Stimulated activated CD8-positive, alpha-beta memory T cell treated with anti-CD3 and anti-CD28 coated beads, Interleukin-7, amount 100 ng/mL, for 1 hour (primary cell): Measurements from ENCODE around the gene TNFAIP8.

Source experiments
- DNase-seq, 2 donors: peaks; one replicate each; pipeline ENCODE4 v3.0.0-alpha.2; 2020; ENCODE audit warnings: low read depth in 2 of 2

Gene TNFAIP8

DNA sequence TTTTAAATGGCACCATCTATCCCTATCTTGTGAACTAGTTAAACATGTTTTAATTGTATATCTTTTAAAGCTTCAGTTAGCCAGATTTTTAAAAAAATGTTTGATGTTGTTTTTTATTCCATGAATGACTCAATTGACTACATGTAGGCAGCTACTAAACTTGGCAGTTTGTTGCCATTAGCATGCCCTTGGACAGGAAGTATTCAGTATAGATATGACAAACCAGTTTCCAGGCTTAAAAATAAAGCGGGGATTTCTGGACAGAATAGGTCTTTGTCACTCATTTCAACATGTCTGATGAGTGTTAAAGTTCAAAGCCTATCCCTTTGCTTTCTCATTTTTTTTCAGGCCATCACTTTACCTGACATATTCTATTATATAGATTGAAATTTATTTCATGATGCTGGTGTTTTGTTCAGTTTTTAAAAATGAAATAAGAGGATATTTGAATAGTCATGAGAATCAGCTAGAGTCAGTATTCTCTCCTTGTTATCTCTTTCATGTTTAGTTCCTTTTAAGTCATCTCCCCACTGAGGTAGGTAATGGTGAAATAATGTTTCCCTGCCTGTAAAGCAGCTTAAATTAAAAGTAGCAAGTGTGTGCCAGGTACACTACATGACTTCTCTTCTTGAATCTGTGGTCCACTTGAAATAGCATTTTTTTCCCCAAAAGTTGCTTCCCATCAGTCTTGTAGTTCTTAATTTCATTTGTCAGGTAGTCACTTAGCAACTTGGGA lies 11.9 kb downstream of the TNFAIP8 start:
- no peak for DNase-seq

DNA sequence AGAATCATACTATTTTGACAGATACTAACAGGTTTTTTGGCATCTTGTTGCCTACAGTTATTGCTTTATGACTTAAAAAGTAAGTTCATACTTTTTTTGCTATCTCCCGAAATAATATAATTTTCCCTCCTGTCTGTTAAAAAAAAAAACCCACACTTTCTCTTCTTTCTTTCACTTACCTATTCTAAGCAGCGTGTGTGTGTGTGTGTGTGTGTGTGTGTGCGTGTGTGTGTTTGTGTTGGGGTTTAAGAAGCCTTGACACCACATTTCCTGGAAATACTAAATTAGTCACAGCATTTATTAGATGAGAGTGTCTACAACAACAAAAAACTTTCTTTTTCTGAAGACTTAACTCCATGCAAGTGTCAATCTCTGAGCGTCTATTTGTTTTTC lies 12.4 kb downstream of the TNFAIP8 start:
- DNase-seq = no peak

DNA sequence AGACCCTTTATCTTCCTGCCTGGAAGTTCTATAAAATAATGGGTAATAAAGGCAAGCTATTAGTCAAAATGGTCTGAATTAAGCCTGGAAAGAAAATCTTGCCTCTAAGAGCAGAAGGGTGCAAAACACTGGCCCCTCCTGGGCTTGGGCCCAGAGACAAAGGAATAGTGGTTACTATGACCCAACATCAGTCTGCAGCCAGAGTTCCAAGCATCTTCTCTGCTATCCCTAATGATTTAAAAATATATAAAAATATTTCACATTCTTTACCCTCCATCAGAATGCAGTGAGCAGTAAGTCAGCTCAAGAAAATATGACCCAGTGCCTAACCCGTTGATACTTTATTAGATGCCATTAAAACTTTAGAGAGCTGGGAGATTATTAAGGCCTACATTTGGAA lies 14.7 kb downstream of the TNFAIP8 start:
- DNase-seq = no peak

GRCh38 chr5:119371146-119371545 lies 15.3 kb downstream of the TNFAIP8 start:
- DNase-seq = no peak

- DNase-seq = no peak
Observed at GRCh38 chr5:119373449-119373858, 17.6 kb downstream of the TNFAIP8 start.

GRCh38 chr5:119374901-119375300 lies 19.1 kb downstream of the TNFAIP8 start:
- DNase-seq = no peak

DNA sequence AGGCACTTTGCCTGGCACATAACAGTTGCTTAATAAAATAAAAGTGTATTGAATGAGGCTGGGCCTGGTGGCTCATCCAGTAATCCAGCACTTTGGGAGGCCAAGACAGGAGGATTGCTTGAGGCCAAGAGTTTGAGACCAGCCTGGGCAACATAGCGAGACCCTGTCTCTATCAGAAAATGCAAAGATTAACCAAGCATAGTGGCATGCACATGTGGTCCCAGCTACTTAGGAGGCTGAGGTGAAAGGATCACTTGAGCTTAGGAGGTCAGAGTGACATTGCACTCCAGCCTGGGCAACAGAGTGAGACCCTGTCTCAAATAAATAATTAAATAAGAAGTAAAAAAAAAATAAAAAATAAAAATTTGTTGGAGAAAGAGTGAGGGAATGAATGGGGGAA lies 21.2 kb downstream of the TNFAIP8 start:
- DNase-seq = no peak

DNA sequence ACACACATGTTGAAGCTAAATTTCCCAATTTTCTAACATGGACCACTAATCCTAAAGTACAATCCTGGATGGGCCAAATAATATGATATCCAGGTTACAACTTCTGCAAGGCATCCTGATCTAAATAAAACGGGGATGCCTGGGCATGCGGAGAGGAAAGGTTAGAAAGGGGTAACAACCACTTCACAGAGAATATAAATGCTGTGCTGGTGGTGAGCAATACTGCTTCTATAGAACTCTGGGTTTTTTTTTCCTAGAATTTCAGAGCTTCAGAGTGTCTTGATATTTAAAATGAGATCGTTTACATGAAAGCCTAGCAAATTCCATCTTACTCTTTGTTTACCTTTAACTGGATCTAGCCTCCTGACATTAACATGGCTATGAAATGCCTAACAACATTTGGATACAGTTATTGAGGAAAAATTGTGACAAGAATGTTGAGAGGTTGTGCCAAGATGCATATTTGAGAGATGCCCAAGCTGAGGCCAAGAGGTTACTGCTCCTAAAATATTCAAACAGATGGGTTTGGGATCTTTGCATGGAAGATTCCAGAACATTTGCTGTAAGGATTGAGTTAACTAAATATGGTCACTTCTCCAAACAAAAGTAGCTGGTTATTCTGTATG lies 22.4 kb downstream of the TNFAIP8 start:
- DNase-seq = no peak

- DNase-seq = no peak
Observed at GRCh38 chr5:119379096-119379495, 23.3 kb downstream of the TNFAIP8 start.

- no peak for DNase-seq
Observed at GRCh38 chr5:119379942-119380547, 24.2 kb downstream of the TNFAIP8 start.

GRCh38 chr5:119382169-119382568 lies 26.4 kb downstream of the TNFAIP8 start:
- no peak for DNase-seq

GRCh38 chr5:119383008-119383407 lies 27.2 kb downstream of the TNFAIP8 start:
- no peak for DNase-seq

DNA sequence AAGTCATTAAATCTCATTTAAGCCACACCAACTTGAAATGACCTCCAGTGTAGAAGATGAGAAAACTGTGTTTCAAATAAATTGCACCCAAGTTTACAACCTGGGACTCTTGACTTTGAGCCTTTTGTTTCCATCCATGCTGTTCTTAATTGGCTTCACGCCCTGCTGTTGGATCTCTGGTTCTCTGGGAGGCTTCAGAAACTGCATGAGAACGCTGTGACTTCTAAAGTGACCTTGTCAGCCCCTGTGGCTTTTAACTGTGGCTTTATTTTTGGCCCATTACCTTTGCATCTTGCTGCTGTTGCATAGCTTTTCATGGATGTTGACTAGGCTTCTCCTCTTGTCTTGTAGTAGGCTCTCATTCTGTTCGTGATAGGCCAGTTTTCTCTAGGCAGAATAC lies 29.3 kb downstream of the TNFAIP8 start:
- no peak for DNase-seq

DNA sequence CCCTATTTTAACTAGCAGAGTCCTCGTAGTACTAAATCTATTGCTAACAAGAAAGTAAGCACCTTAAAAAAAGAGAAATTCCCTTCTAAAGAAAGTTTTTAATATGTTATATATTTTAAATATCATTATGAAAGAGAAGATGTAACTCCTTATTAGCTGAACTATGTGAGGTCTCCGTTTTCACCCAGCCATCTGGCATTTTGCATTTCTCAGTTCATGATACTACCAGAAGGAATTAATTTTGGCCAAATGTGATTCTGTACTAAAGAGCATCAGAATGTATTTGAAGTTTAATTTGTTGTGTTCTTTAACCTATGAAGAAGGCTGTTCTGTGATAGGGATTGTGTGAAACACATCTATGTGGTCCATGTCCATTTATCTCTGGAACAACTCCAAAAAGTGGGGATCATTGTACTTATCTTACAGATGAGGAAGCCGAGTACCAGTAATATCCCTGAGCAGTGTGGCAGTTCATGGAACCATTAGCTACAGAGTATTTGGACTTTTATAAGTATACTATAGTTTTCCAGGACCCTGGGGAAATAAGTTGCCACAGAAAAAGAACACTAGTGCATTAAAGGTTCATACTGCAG lies 29.8 kb downstream of the TNFAIP8 start:
- no peak for DNase-seq

GRCh38 chr5:119386596-119387344 lies 31.0 kb downstream of the TNFAIP8 start:
- no peak for DNase-seq

DNA sequence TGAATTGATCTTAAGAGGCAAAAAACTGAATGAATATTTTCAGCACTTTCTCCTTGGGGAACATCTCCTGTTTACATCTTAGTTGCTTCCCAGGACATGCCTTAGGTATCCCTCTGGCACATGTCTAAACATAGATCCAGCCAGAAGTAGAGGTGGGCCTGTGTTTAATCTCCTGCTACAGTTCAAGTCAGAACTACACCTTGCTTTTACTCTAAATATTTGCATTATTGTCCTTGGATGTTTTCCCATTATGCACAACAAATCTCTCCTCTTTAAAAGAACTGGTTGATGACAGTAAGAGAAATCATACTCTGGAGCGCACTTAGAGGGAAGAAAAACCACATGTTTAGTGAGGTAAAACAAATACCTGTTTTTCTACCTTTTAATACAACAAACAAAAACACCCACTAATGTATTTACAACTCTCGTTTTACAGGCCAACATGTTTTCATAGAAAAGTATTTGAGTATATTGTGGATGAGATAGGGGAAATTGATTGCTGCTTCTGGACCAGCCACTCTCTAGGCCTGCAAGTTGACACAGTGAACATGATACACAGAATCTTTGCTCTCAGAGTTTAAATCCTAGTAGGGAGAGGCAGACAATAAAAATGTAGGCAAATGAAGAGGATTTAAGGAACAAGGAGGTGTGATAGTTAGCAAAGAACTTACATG lies 32.3 kb downstream of the TNFAIP8 start:
- DNase-seq = no peak

DNA sequence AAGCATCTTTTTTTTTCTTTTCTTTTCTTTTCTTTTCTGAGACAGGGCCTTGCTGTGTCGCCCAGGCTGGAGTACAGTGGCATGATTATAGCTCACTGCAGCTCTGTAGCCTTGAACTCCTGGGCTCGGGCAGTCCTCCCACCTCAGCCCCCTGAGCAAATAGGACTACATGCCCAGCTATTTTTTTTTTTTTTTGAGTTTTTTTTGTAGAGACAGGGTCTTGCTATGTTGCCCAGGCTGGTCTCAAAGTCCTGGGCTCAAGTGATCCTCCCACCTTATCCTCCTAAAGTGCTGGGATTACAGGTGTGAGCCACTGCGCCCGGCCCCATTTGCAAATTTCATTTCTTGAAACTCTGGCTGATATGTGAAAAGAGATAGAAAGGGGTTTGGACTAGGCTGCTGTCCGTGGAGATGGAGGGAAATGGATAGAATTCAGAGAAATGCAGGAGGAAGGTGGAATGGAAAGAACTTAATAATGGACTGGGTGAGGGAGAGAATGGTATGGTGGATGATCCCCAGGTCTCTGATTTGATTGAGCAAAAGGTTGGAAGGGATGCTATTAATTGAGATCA lies 32.9 kb downstream of the TNFAIP8 start:
- DNase-seq = no peak

GRCh38 chr5:119389288-119390030 lies 33.6 kb downstream of the TNFAIP8 start:
- DNase-seq = no peak

GRCh38 chr5:119390404-119390803 lies 34.6 kb downstream of the TNFAIP8 start:
- DNase-seq = no peak

- no peak for DNase-seq
Observed at GRCh38 chr5:119393201-119393691, 37.4 kb downstream of the TNFAIP8 start.
